Measurements from ENCODE around the gene METTL17.

METTL17 gene

GRCh38 chr14:21016413-21017190, 26.8 kb downstream of the METTL17 start:
- peaks cover 3% of the 10 kb centered on the region for H3K27me3 ChIP-seq (ENCODE audit: control insufficient read depth, insufficient read depth, low read length)
- no peak overlapping the region for H3K9ac ChIP-seq (ENCODE audit: low read depth, low read length)
- H3K4me3 ChIP-seq (ENCODE audit: low read depth, low read length): no peak overlapping the region
- H3K27ac ChIP-seq (ENCODE audit: low read depth, low read length): no peak overlapping the region
- no peaks in the 10 kb centered on the region for H3K9me3 ChIP-seq (ENCODE audit: control insufficient read depth, insufficient read depth, low read length)
- peaks cover 7% of the 10 kb centered on the region for H3K4me1 ChIP-seq (ENCODE audit: control insufficient read depth, insufficient read depth, low read length)
- 0 out of 2 replicates have a peak, but pooled peaks cover 4% of the 10 kb centered on the region for H3K36me3 ChIP-seq (ENCODE audit: control insufficient read depth, insufficient read depth, low read length)

GRCh38 chr14:21017528-21018245, 27.9 kb downstream of the METTL17 start:
- H3K27ac ChIP-seq (ENCODE audit: low read depth, low read length): no peak overlapping the region
- no peak overlapping the region for H3K9ac ChIP-seq (ENCODE audit: low read depth, low read length)
- peaks cover 7% of the 10 kb centered on the region for H3K4me1 ChIP-seq (ENCODE audit: control insufficient read depth, insufficient read depth, low read length)
- H3K4me3 ChIP-seq (ENCODE audit: low read depth, low read length): no peak overlapping the region
- no peaks in the 10 kb centered on the region for H3K9me3 ChIP-seq (ENCODE audit: control insufficient read depth, insufficient read depth, low read length)
- peaks cover 11% of the 10 kb centered on the region for H3K27me3 ChIP-seq (ENCODE audit: control insufficient read depth, insufficient read depth, low read length)
- H3K36me3 ChIP-seq (ENCODE audit: control insufficient read depth, insufficient read depth, low read length): 0 out of 2 replicates have a peak, but pooled peaks cover 4% of the 10 kb centered on the region

DNA sequence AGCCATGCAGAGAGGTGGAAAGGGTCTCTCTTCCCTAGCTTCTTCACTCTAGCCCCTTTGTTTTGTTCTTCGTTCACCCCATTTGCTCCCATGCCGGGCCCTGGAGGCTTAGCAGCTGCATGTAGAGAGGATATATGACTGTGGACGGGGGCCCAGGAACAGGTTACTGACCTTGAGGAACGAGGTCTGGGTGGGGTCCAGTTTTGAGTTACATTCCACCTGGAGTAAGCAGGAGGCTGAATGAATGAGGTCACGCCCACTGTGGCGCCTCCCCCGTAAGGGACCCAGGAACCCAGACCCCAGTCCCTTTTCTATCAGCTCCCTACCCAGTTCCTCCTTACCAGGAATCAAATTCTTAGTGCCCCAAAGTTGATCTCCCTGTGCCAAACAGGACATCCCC, 28.5 kb downstream of the METTL17 start:
- H3K27ac ChIP-seq (ENCODE audit: low read depth, low read length): no peak overlapping the region
- H3K27me3 ChIP-seq (ENCODE audit: control insufficient read depth, insufficient read depth, low read length): peaks cover 17% of the 10 kb centered on the region
- H3K9ac ChIP-seq (ENCODE audit: low read depth, low read length): no peak overlapping the region
- H3K36me3 ChIP-seq (ENCODE audit: control insufficient read depth, insufficient read depth, low read length): 0 out of 2 replicates have a peak, but pooled peaks cover 4% of the 10 kb centered on the region
- no peaks in the 10 kb centered on the region for H3K9me3 ChIP-seq (ENCODE audit: control insufficient read depth, insufficient read depth, low read length)
- no peak overlapping the region for H3K4me3 ChIP-seq (ENCODE audit: low read depth, low read length)
- peaks cover 7% of the 10 kb centered on the region for H3K4me1 ChIP-seq (ENCODE audit: control insufficient read depth, insufficient read depth, low read length)

DNA sequence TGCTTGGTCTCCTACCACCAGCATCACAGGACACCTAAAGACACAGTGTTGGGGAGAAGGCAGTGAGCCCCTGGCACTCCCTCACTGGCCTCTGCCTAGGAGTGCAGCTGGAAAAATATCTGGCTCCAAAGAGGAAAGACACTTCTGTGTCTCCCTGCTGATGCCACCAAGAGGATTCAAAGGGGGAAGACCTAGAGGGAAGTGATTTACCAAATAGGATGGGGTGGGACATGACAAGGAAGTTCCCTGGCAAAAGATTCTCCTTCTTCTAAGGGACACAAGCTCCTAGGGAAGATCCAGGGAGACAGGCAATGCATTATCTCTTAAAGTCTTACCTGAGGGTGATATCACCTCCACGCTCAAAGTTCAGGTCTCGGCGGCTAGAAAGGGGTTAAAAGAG, 29.0 kb downstream of the METTL17 start:
- H3K4me1 ChIP-seq (ENCODE audit: control insufficient read depth, insufficient read depth, low read length): peaks cover 7% of the 10 kb centered on the region
- H3K36me3 ChIP-seq (ENCODE audit: control insufficient read depth, insufficient read depth, low read length): 0 out of 2 replicates have a peak, but pooled peaks cover 4% of the 10 kb centered on the region
- no peak overlapping the region for H3K27ac ChIP-seq (ENCODE audit: low read depth, low read length)
- H3K9ac ChIP-seq (ENCODE audit: low read depth, low read length): no peak overlapping the region
- H3K27me3 ChIP-seq (ENCODE audit: control insufficient read depth, insufficient read depth, low read length): peaks cover 22% of the 10 kb centered on the region
- no peak overlapping the region for H3K4me3 ChIP-seq (ENCODE audit: low read depth, low read length)
- H3K9me3 ChIP-seq (ENCODE audit: control insufficient read depth, insufficient read depth, low read length): no peaks in the 10 kb centered on the region

DNA sequence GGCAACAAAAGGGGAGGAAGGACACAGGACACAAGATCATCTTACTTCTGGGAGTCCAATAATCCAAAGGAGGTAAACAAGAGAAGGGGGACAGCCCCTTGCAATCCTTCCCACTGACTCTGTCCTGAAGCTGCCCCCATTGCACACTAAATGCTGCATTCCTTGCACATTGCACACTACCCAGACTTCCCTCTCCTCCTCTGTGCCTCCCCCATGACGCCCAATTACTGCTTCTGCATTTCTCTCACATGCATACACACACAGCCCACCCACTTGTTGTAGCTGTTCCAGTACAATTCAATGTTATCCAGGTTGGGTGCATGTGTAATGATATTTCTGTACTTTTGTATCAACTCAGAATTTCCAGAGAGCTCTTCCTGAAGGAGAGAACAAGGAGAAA, 29.6 kb downstream of the METTL17 start:
- H3K36me3 ChIP-seq (ENCODE audit: control insufficient read depth, insufficient read depth, low read length): 0 out of 2 replicates have a peak, but pooled peaks cover 4% of the 10 kb centered on the region
- H3K9ac ChIP-seq (ENCODE audit: low read depth, low read length): no peak overlapping the region

GRCh38 chr14:21020977-21021545, 31.3 kb downstream of the METTL17 start:
- Histone ChIP-seq H3K36me3 (ENCODE audit: control insufficient read depth, insufficient read depth, low read length) (0 out of 2 replicates have a peak, but pooled peaks cover 4% of the 10 kb centered on the region), H3K4me3 (ENCODE audit: low read depth, low read length) (no peak overlapping the region), H3K27ac (ENCODE audit: low read depth, low read length) (no peak overlapping the region), H3K4me1 (ENCODE audit: control insufficient read depth, insufficient read depth, low read length) (peaks cover 2% of the 10 kb centered on the region; the same call in 1 of the 2 replicates), H3K9me3 (ENCODE audit: control insufficient read depth, insufficient read depth, low read length) (no peaks in the 10 kb centered on the region), H3K27me3 (ENCODE audit: control insufficient read depth, insufficient read depth, low read length) (peaks cover 32% of the 10 kb centered on the region), H3K9ac (ENCODE audit: low read depth, low read length) (no peak overlapping the region)

More for the DNA sequence above, 29.6 kb downstream of the METTL17 start:
- Histone ChIP-seq H3K4me3 (ENCODE audit: low read depth, low read length) (no peak overlapping the region), H3K4me1 (ENCODE audit: control insufficient read depth, insufficient read depth, low read length) (peaks cover 7% of the 10 kb centered on the region), H3K9me3 (ENCODE audit: control insufficient read depth, insufficient read depth, low read length) (no peaks in the 10 kb centered on the region), H3K27ac (ENCODE audit: low read depth, low read length) (no peak overlapping the region), H3K27me3 (ENCODE audit: control insufficient read depth, insufficient read depth, low read length) (peaks cover 28% of the 10 kb centered on the region)

- Histone ChIP-seq H3K36me3 (ENCODE audit: control insufficient read depth, insufficient read depth, low read length) (0 out of 2 replicates have a peak, but pooled peaks cover 3% of the 10 kb centered on the region), H3K9me3 (ENCODE audit: control insufficient read depth, insufficient read depth, low read length) (no peaks in the 10 kb centered on the region), H3K9ac (ENCODE audit: low read depth, low read length) (no peak overlapping the region), H3K27ac (ENCODE audit: low read depth, low read length) (no peak overlapping the region), H3K4me3 (ENCODE audit: low read depth, low read length) (no peak overlapping the region), H3K27me3 (ENCODE audit: control insufficient read depth, insufficient read depth, low read length) (peaks cover 42% of the 10 kb centered on the region), H3K4me1 (ENCODE audit: control insufficient read depth, insufficient read depth, low read length) (peaks cover 14% of the 10 kb centered on the region)
These were observed 32.9 kb downstream of the METTL17 start for GRCh38 chr14:21022686-21023085.

- Histone ChIP-seq H3K9ac (ENCODE audit: low read depth, low read length) (no peak overlapping the region), H3K27me3 (ENCODE audit: control insufficient read depth, insufficient read depth, low read length) (peaks cover 42% of the 10 kb centered on the region), H3K9me3 (ENCODE audit: control insufficient read depth, insufficient read depth, low read length) (no peaks in the 10 kb centered on the region), H3K4me3 (ENCODE audit: low read depth, low read length) (no peak overlapping the region), H3K4me1 (ENCODE audit: control insufficient read depth, insufficient read depth, low read length) (peaks cover 14% of the 10 kb centered on the region), H3K36me3 (ENCODE audit: control insufficient read depth, insufficient read depth, low read length) (no peaks in the 10 kb centered on the region), H3K27ac (ENCODE audit: low read depth, low read length) (no peak overlapping the region)
These were observed 33.4 kb downstream of the METTL17 start for GRCh38 chr14:21023174-21023573.

- Histone ChIP-seq H3K27me3 (ENCODE audit: control insufficient read depth, insufficient read depth, low read length) (peaks cover 42% of the 10 kb centered on the region), H3K36me3 (ENCODE audit: control insufficient read depth, insufficient read depth, low read length) (no peaks in the 10 kb centered on the region), H3K27ac (ENCODE audit: low read depth, low read length) (no peak overlapping the region), H3K9ac (ENCODE audit: low read depth, low read length) (no peak overlapping the region; the same call in 1 of the 2 replicates), H3K4me3 (ENCODE audit: low read depth, low read length) (peak overlapping the region; percentile 92), H3K9me3 (ENCODE audit: control insufficient read depth, insufficient read depth, low read length) (no peaks in the 10 kb centered on the region), H3K4me1 (ENCODE audit: control insufficient read depth, insufficient read depth, low read length) (peaks cover 14% of the 10 kb centered on the region)
These were observed 34.2 kb downstream of the METTL17 start for GRCh38 chr14:21023817-21024584.

- Histone ChIP-seq H3K4me1 (ENCODE audit: control insufficient read depth, insufficient read depth, low read length) (peaks cover 14% of the 10 kb centered on the region), H3K9ac (ENCODE audit: low read depth, low read length) (peak within 1 kb of the TSS; percentile 60; the same call in 1 of the 2 replicates), H3K27me3 (ENCODE audit: control insufficient read depth, insufficient read depth, low read length) (peaks cover 42% of the 10 kb centered on the region), H3K36me3 (ENCODE audit: control insufficient read depth, insufficient read depth, low read length) (no peaks in the 10 kb centered on the region), H3K4me3 (ENCODE audit: low read depth, low read length) (peak within 1 kb of the TSS; percentile 92), H3K27ac (ENCODE audit: low read depth, low read length) (peak within 1 kb of the TSS; percentile 86), H3K9me3 (ENCODE audit: control insufficient read depth, insufficient read depth, low read length) (no peaks in the 10 kb centered on the region)
These were observed 35.0 kb downstream of the METTL17 start, which contains the start of gene NDRG2 for GRCh38 chr14:21024585-21025370. TSS of gene NDRG2 (minus strand) at chr14:21025061. CDS start at chr14:21023315, 1,746 bp downstream.

Measured in HUES48 (cell line).